GM21390 (cell line): ENCODE measurements around the gene NSUN3.

ENCODE experiments used
- ATAC-seq: cut with Tn5 transposase; IDR thresholded peaks from one replicate; pipeline ENCODE4 v1.9.1; 2021; ENCODE audit not compliant: unreplicated experiment

The NSUN3 gene

GRCh38 chr3:94117729-94118128 is 54.9 kb downstream of the NSUN3 start:
- ATAC-seq = no peak

- ATAC-seq = no peak
Observed at GRCh38 chr3:94118390-94118789, 55.5 kb downstream of the NSUN3 start.

GRCh38 chr3:94121161-94121560 is 58.3 kb downstream of the NSUN3 start:
- no peak for ATAC-seq

GRCh38 chr3:94127115-94127514 is 64.3 kb downstream of the NSUN3 start:
- ATAC-seq = no peak

GRCh38 chr3:94130690-94131089 is 67.8 kb downstream of the NSUN3 start:
- no peak for ATAC-seq

- no peak for ATAC-seq
Observed at GRCh38 chr3:94132777-94133176, 69.9 kb downstream of the NSUN3 start.

- no peak for ATAC-seq
Observed at GRCh38 chr3:94136133-94136532, 73.3 kb downstream of the NSUN3 start.

GRCh38 chr3:94137377-94137776 is 74.5 kb downstream of the NSUN3 start:
- no peak for ATAC-seq

- ATAC-seq = no peak
Observed at GRCh38 chr3:94146455-94146854, 83.6 kb downstream of the NSUN3 start.

GRCh38 chr3:94147012-94147411 is 84.2 kb downstream of the NSUN3 start:
- no peak for ATAC-seq

- ATAC-seq = no peak
Observed at GRCh38 chr3:94150113-94150512, 87.3 kb downstream of the NSUN3 start.

GRCh38 chr3:94156626-94157025 is 93.8 kb downstream of the NSUN3 start:
- no peak for ATAC-seq

- ATAC-seq = no peak
Observed at GRCh38 chr3:94158512-94158911, 95.7 kb downstream of the NSUN3 start.

- no peak for ATAC-seq
Observed at GRCh38 chr3:94159062-94159828, 96.4 kb downstream of the NSUN3 start.

- peak; percentile 76 for ATAC-seq
Observed at GRCh38 chr3:94162700-94163099, 99.8 kb downstream of the NSUN3 start.

- no peak for ATAC-seq
Observed at GRCh38 chr3:94167346-94167745, 104.5 kb downstream of the NSUN3 start.

- ATAC-seq = no peak
Observed at GRCh38 chr3:94167796-94168195, 104.9 kb downstream of the NSUN3 start.

GRCh38 chr3:94171954-94172353 is 109.1 kb downstream of the NSUN3 start:
- no peak for ATAC-seq

GRCh38 chr3:94172695-94173310 is 109.9 kb downstream of the NSUN3 start:
- no peak for ATAC-seq

GRCh38 chr3:94173673-94174434 is 111.0 kb downstream of the NSUN3 start:
- no peak for ATAC-seq

- ATAC-seq = no peak
Observed at GRCh38 chr3:94175677-94176076, 112.8 kb downstream of the NSUN3 start.
